ENCODE data around the gene ASTL. TPM values are rescaled to one million over a fixed set of nuclear protein-coding genes. Genes with fewer than 3 reads are reported as not detected.

ASTL gene
- total RNA-seq, 1 experiment from 2014 or later = 0.34 TPM

- ChIA-PET POLR2A (no interaction called here), CTCF (no interaction called here), RAD21 (ENCODE audit: low non-redundant PET in 1 of 2, low total read pairs in 2 of 2, uncharacterized antibody in 2 of 2, unreplicated experiment in 2 of 2) (no interaction called here)
- Histone ChIP-seq H3K36me3 (ENCODE audit: control insufficient read depth in 1 of 2, insufficient read depth in 2 of 2, low read length in 2 of 2) (peaks cover 4 to 15% of the 10 kb centered on the region in 2 experiments; a peak in 2 of 4 replicates), H3K27ac (ENCODE audit: low read depth, low read length) (no peak overlapping the region; the same call in 1 of the 2 replicates), H2AFZ (ENCODE audit: low read depth, low read length, poor library complexity, severe bottlenecking) (no peak overlapping the region), H3K9me3 (ENCODE audit: control insufficient read depth in 1 of 2, insufficient read depth in 1 of 2, low read depth in 1 of 2, low read length in 2 of 2) (no peaks in the 10 kb centered on the region), H3K79me2 (ENCODE audit: insufficient read depth, low read length) (peaks cover 21% of the 10 kb centered on the region), H3K9ac (ENCODE audit: low read length) (peak overlapping the region; percentile 98), H3K4me3 (replicated peaks in 1 of 2; ENCODE audit: low read depth in 1 of 2, low read length in 2 of 2) (peak overlapping the region; percentile 80 to 93; a peak in 3 of 4 replicates), H3K27me3 (ENCODE audit: insufficient read depth, low read length) (no peaks in the 10 kb centered on the region), H4K20me1 (ENCODE audit: insufficient read depth) (no peaks in the 10 kb centered on the region), H3K9me2 (ENCODE audit: insufficient read depth) (no peaks in the 10 kb centered on the region), H3K4me2 (ENCODE audit: low read length) (peak overlapping the region; percentile 97), H3K4me1 (ENCODE audit: control insufficient read depth in 1 of 2, insufficient read depth in 2 of 2, low read length in 2 of 2) (peaks cover 20 to 51% of the 10 kb centered on the region in 2 experiments)
- ATAC-seq = no peak
- no peak for TF ChIP-seq ATF3 (IDR thresholded peaks at IDR 0.05)
- TF ChIP-seq POLR2A (IDR thresholded peaks at IDR 0.05; ENCODE audit: borderline replicate concordance, extremely low read depth, insufficient read depth, insufficient read length) = no peak
- TF ChIP-seq ZBTB33 (IDR thresholded peaks at IDR 0.05; ENCODE audit: extremely low read depth, insufficient replicate concordance, low read length) = no peak
- no peak for TF ChIP-seq ELF1 (IDR thresholded peaks at IDR 0.05; ENCODE audit: borderline replicate concordance, low read depth)
- TF ChIP-seq SIN3A (IDR thresholded peaks at IDR 0.05; ENCODE audit: low read depth) = no peak
- TF ChIP-seq REST (IDR thresholded peaks at IDR 0.05; ENCODE audit: low read depth) = no peak
- no peak for TF ChIP-seq CEBPB (IDR thresholded peaks at IDR 0.05; ENCODE audit: low read depth)
- TF ChIP-seq CTCF (IDR thresholded peaks at IDR 0.05 in 2 of 3, conservative IDR thresholded peaks at IDR 0.05 in 1 of 3; ENCODE audit: borderline replicate concordance in 1 of 3, insufficient read depth in 1 of 3, low read depth in 2 of 3, low read length in 2 of 3) = no peak
- intact Hi-C loops (cut with micrococcal nuclease) = no loop called here
- DNase-seq (ENCODE audit: low read depth, low spot score) = no peak
- BruUV-seq (replicated peaks) = TSS peak; percentile 80
Measured at GRCh38 chr2:96145848-96146152, 7.5 kb upstream of the ASTL start.
